ENCODE results near the gene AGAP1. TPM values are rescaled to one million over a fixed set of nuclear protein-coding genes. Genes with fewer than 3 reads are reported as not detected.

The AGAP1 gene
- total RNA-seq, 2 experiments from 2014 or later = not detected

DNA sequence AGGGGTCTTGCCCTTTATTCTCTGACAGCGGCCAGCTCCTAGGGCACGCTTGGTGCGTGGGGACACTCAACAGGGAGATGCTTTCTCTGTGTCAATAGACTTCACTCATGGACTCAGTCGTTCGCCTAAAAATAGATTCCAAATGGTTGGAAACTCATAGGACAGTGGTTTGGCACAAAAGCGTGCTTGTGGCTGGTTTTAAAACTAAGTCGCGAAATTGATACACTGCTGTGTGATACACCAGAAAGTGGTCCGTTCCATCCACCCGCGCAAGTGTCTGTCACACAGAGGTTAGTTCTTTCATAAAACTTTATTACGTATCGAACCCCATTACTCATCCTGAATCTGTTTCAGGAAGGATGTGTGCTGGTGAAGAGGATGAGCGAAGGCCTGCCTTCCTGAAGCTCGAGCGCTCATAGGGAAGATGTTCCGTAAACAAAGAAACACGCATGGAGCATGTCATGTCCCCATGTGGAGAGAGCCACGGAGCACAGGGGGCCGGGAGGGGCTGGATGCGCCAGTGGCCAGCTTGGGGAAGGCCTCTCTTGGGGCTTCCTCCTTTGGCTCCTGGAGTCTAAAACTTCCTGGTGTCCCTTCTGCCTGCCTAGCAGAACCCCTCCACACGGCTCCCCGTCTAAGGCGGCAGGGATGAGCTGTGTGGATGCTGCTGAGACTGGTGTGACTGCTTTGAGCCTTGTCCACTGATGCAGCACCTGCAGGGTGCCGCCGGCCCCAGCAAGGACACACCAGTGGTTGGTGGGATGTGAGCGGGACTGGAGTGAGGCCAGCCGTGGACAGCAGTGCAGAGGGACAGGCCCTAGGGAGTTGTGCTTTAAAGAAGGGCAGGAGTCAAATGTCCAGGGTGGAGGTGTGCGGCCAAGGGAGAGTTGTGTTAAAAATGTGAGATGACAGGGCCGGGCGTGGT, 467.1 kb downstream of the AGAP1 start:
- Histone ChIP-seq H3K4me3 (ENCODE audit: low read depth, low read length, poor library complexity, severe bottlenecking) (no peak overlapping the region), H2AFZ (ENCODE audit: low read length) (no peak overlapping the region), H3K27ac (ENCODE audit: low read depth, low read length, poor library complexity, severe bottlenecking) (no peak overlapping the region), H4K20me1 (ENCODE audit: insufficient read depth, low read length) (no peaks in the 10 kb centered on the region), H3K79me2 (ENCODE audit: insufficient read depth, low read depth, low read length) (no peaks in the 10 kb centered on the region), H3K4me1 (ENCODE audit: insufficient read depth, low read length, poor library complexity, severe bottlenecking) (no peaks in the 10 kb centered on the region), H3K4me2 (ENCODE audit: low read length) (no peak overlapping the region), H3K36me3 (ENCODE audit: insufficient read depth, low read length) (no peaks in the 10 kb centered on the region), H3K9me3 (ENCODE audit: low read length) (no peaks in the 10 kb centered on the region), H3K9me2 (ENCODE audit: insufficient read depth, low read length) (no peaks in the 10 kb centered on the region)
- ChIA-PET POLR2A (no interaction called here), CTCF (ENCODE audit: unreplicated experiment) (no interaction called here)
- intact Hi-C loops (cut with micrococcal nuclease; ENCODE audit: unreplicated experiment) = no loop called here
- no peak for DNase-seq (ENCODE audit: low spot score)
- no peak for TF ChIP-seq EZH2phosphoT487 (IDR thresholded peaks at IDR 0.05; ENCODE audit: borderline replicate concordance, low read depth, low read length)
- TF ChIP-seq, protein P1, sequence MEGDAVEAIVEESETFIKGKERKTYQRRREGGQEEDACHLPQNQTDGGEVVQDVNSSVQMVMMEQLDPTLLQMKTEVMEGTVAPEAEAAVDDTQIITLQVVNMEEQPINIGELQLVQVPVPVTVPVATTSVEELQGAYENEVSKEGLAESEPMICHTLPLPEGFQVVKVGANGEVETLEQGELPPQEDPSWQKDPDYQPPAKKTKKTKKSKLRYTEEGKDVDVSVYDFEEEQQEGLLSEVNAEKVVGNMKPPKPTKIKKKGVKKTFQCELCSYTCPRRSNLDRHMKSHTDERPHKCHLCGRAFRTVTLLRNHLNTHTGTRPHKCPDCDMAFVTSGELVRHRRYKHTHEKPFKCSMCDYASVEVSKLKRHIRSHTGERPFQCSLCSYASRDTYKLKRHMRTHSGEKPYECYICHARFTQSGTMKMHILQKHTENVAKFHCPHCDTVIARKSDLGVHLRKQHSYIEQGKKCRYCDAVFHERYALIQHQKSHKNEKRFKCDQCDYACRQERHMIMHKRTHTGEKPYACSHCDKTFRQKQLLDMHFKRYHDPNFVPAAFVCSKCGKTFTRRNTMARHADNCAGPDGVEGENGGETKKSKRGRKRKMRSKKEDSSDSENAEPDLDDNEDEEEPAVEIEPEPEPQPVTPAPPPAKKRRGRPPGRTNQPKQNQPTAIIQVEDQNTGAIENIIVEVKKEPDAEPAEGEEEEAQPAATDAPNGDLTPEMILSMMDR (conservative IDR thresholded peaks at IDR 0.05; ENCODE audit: low read length) = no peak
- no TSS peak for BruUV-seq (replicated peaks)

- no peak for TF ChIP-seq EZH2phosphoT487 (IDR thresholded peaks at IDR 0.05; ENCODE audit: borderline replicate concordance, low read depth, low read length)
- TF ChIP-seq, protein P1 (conservative IDR thresholded peaks at IDR 0.05; ENCODE audit: low read length) = no peak
- no peaks in the 10 kb centered on the region for H3K36me3 ChIP-seq (ENCODE audit: insufficient read depth, low read length)
- no peaks in the 10 kb centered on the region for H3K9me2 ChIP-seq (ENCODE audit: insufficient read depth, low read length)
- H2AFZ ChIP-seq (ENCODE audit: low read length) = no peak overlapping the region
- no TSS peak for BruUV-seq (replicated peaks)
- no peaks in the 10 kb centered on the region for H3K9me3 ChIP-seq (ENCODE audit: low read length)
- H3K4me1 ChIP-seq (ENCODE audit: insufficient read depth, low read length, poor library complexity, severe bottlenecking) = no peaks in the 10 kb centered on the region
- intact Hi-C loops (cut with micrococcal nuclease; ENCODE audit: unreplicated experiment) = no loop called here
- H3K4me3 ChIP-seq (ENCODE audit: low read depth, low read length, poor library complexity, severe bottlenecking) = no peak overlapping the region
- no peak overlapping the region for H3K4me2 ChIP-seq (ENCODE audit: low read length)
- no peaks in the 10 kb centered on the region for H4K20me1 ChIP-seq (ENCODE audit: insufficient read depth, low read length)
- no peaks in the 10 kb centered on the region for H3K79me2 ChIP-seq (ENCODE audit: insufficient read depth, low read depth, low read length)
- ChIA-PET CTCF (ENCODE audit: unreplicated experiment) (no interaction called here), POLR2A (no interaction called here)
- no peak overlapping the region for H3K27ac ChIP-seq (ENCODE audit: low read depth, low read length, poor library complexity, severe bottlenecking)
- no peak for DNase-seq (ENCODE audit: low spot score)
Measured at GRCh38 chr2:235961711-235962110, 467.9 kb downstream of the AGAP1 start.

All from OCI-LY7 (cell line).